PFSK-1 (cell line): ENCODE measurements around the gene SAA4.

Source experiments
- FOXP2 ChIP-seq: optimal IDR thresholded peaks from 2 replicates; pipeline ENCODE3; 2011; ENCODE audit warnings: borderline replicate concordance, control low read depth, inconsistent platforms; ENCODE audit not compliant: insufficient read depth; ENCODE audit errors: extremely low read length, extremely low read depth
- POLR2AphosphoS5 ChIP-seq: IDR thresholded peaks from 2 replicates; pipeline ENCODE4 v1.6.1; 2012; ENCODE audit warnings: low read depth, mild to moderate bottlenecking, control low read depth, low read length, moderate library complexity
- REST ChIP-seq, 2 experiments: IDR thresholded peaks; 2 replicates each; pipeline versions ENCODE4 v1.6.1 to v1.8.0; 2011 to 2012; ENCODE audit warnings: low read depth in 2 of 2, low read length in 2 of 2, control low read depth in 1 of 2, inconsistent platforms in 1 of 2, mild to moderate bottlenecking in 1 of 2, moderate library complexity in 1 of 2; ENCODE audit not compliant: insufficient read depth in 1 of 2
- SIN3A ChIP-seq: IDR thresholded peaks from 2 replicates; pipeline ENCODE4 v1.6.1; 2012; ENCODE audit warnings: mild to moderate bottlenecking, low read length, moderate library complexity, borderline replicate concordance; ENCODE audit not compliant: insufficient read depth
- TAF1 ChIP-seq: IDR thresholded peaks from 2 replicates; pipeline ENCODE4 v1.6.1; 2012; ENCODE audit warnings: low read length, control low read depth, borderline replicate concordance; ENCODE audit not compliant: insufficient read depth

- TF ChIP-seq TAF1 (no peak), REST (IDR thresholded peaks at IDR 0.05; ENCODE audit: insufficient read depth in 1 of 2, low read depth in 2 of 2, low read length in 2 of 2) (no peak), POLR2AphosphoS5 (no peak), SIN3A (no peak), FOXP2 (no peak)
Measured at GRCh38 chr11:18271206-18271605, 34.6 kb upstream of the SAA4 start.
